DOHH2 (cell line): ENCODE measurements around the gene LIN28A.

Experiments
- H3F3A ChIP-seq: fragments of 200-600 bp; sonication (generic), shearing (Covaris generic); 2 replicates; pipeline ENCODE4 v1.6.0; 2016; ENCODE audit warnings: antibody characterized with exemption, mild to moderate bottlenecking; ENCODE audit not compliant: control insufficient read depth, insufficient read depth
- H3K27ac ChIP-seq: fragments of 200-600 bp; sonication (generic); 2 replicates; pipeline ENCODE4 v1.5.1; 2014; ENCODE audit warnings: low read depth, mild to moderate bottlenecking, low read length, moderate library complexity
- H3K27me3 ChIP-seq: fragments of 200-600 bp; sonication (generic); 2 replicates; pipeline ENCODE4 v1.6.1; 2014; ENCODE audit warnings: mild to moderate bottlenecking, low read length, mixed read lengths; ENCODE audit not compliant: control insufficient read depth
- H3K36me3 ChIP-seq: fragments of 200-600 bp; sonication (generic); 2 replicates; pipeline ENCODE4 v1.6.1; 2014; ENCODE audit warnings: mild to moderate bottlenecking, low read length, moderate library complexity, mixed read lengths; ENCODE audit not compliant: control insufficient read depth
- H3K4me1 ChIP-seq: fragments of 200-600 bp; sonication (generic); 2 replicates; pipeline ENCODE4 v1.6.1; 2014; ENCODE audit warnings: mild to moderate bottlenecking, low read length, mixed read lengths; ENCODE audit not compliant: control insufficient read depth
- H3K4me2 ChIP-seq: fragments of 200-600 bp; sonication (generic); 2 replicates; pipeline ENCODE4 v1.6.0; 2014; ENCODE audit warnings: mild to moderate bottlenecking, low read length, moderate library complexity
- H3K4me3 ChIP-seq: fragments of 200-600 bp; sonication (generic); 2 replicates; pipeline ENCODE4 v1.5.1; 2014; ENCODE audit warnings: mild to moderate bottlenecking, low read length, mixed read lengths
- H3K79me2 ChIP-seq: fragments of 200-600 bp; sonication (generic); 2 replicates; pipeline ENCODE4 v1.6.1; 2014; ENCODE audit warnings: mild to moderate bottlenecking, low read length, mixed read lengths; ENCODE audit not compliant: control insufficient read depth
- H3K9me2 ChIP-seq: fragments of 200-600 bp; sonication (generic); replicated peaks from 2 replicates; pipeline ENCODE4 v1.6.1; 2014; ENCODE audit warnings: mild to moderate bottlenecking, low read length, mixed read lengths; ENCODE audit not compliant: control insufficient read depth
- H3K9me3 ChIP-seq: fragments of 200-600 bp; sonication (generic); 2 replicates; pipeline ENCODE4 v1.6.1; 2014; ENCODE audit warnings: antibody characterized with exemption, low read length, mixed read lengths; ENCODE audit not compliant: control insufficient read depth, insufficient read depth
- H4K20me1 ChIP-seq: fragments of 200-600 bp; sonication (generic); 2 replicates; pipeline ENCODE4 v1.6.0; 2014; ENCODE audit warnings: low read depth, mild to moderate bottlenecking, antibody characterized with exemption, low read length, moderate library complexity; ENCODE audit not compliant: control insufficient read depth, insufficient read depth
- CTCF ChIP-seq: fragments of 200-600 bp; sonication (generic); IDR thresholded peaks from one replicate; pipeline ENCODE4 v1.5.1; 2014; ENCODE audit warnings: antibody characterized with exemption, mild to moderate bottlenecking, low read depth, low read length; ENCODE audit not compliant: poor library complexity, severe bottlenecking
- EZH2phosphoT487 ChIP-seq: fragments of 200-600 bp; sonication (generic); IDR thresholded peaks from 2 replicates; pipeline ENCODE4 v1.6.1; 2017; ENCODE audit warnings: borderline replicate concordance, mild to moderate bottlenecking, antibody characterized with exemption, low read length, moderate library complexity, mixed read lengths

Gene LIN28A

GRCh38 chr1:26399034-26399433, 11.6 kb upstream of the LIN28A start:
- no peaks in the 10 kb centered on the region for H3K9me2 ChIP-seq
- H3K79me2 ChIP-seq: no peaks in the 10 kb centered on the region
- H3K4me2 ChIP-seq: no peak overlapping the region
- H3K27me3 ChIP-seq: peaks cover 11% of the 10 kb centered on the region
- no peaks in the 10 kb centered on the region for H4K20me1 ChIP-seq
- TF ChIP-seq CTCF (no peak), EZH2phosphoT487 (no peak)
- no peak overlapping the region for H3K4me3 ChIP-seq
- no peaks in the 10 kb centered on the region for H3K4me1 ChIP-seq
- H3K36me3 ChIP-seq: no peaks in the 10 kb centered on the region
- H3K9me3 ChIP-seq: no peaks in the 10 kb centered on the region
- no peaks in the 10 kb centered on the region for H3F3A ChIP-seq
- H3K27ac ChIP-seq: no peak overlapping the region

- H3K4me2 ChIP-seq: no peak overlapping the region
- no peaks in the 10 kb centered on the region for H4K20me1 ChIP-seq
- TF ChIP-seq EZH2phosphoT487 (no peak), CTCF (no peak)
- H3K36me3 ChIP-seq: no peaks in the 10 kb centered on the region
- H3K27me3 ChIP-seq: peaks cover 23% of the 10 kb centered on the region
- H3K9me3 ChIP-seq: no peaks in the 10 kb centered on the region
- no peaks in the 10 kb centered on the region for H3K79me2 ChIP-seq
- H3F3A ChIP-seq: no peaks in the 10 kb centered on the region
- no peak overlapping the region for H3K27ac ChIP-seq
- H3K4me3 ChIP-seq: no peak overlapping the region
- H3K4me1 ChIP-seq: no peaks in the 10 kb centered on the region
- H3K9me2 ChIP-seq: no peaks in the 10 kb centered on the region
These were observed 8.7 kb upstream of the LIN28A start for GRCh38 chr1:26401891-26402290.

- peaks cover 30% of the 10 kb centered on the region for H3K27me3 ChIP-seq
- H3F3A ChIP-seq: no peaks in the 10 kb centered on the region
- TF ChIP-seq EZH2phosphoT487 (no peak), CTCF (no peak)
- H3K4me3 ChIP-seq: no peak overlapping the region
- no peaks in the 10 kb centered on the region for H3K36me3 ChIP-seq
- H3K9me2 ChIP-seq: no peaks in the 10 kb centered on the region
- no peak overlapping the region for H3K27ac ChIP-seq
- peaks cover 1% of the 10 kb centered on the region for H3K4me1 ChIP-seq
- no peaks in the 10 kb centered on the region for H3K9me3 ChIP-seq
- no peaks in the 10 kb centered on the region for H4K20me1 ChIP-seq
- H3K79me2 ChIP-seq: no peaks in the 10 kb centered on the region
- H3K4me2 ChIP-seq: no peak overlapping the region
These were observed 7.0 kb upstream of the LIN28A start for GRCh38 chr1:26403656-26404055.

GRCh38 chr1:26404641-26405040, 6.0 kb upstream of the LIN28A start:
- Histone ChIP-seq H3K4me2 (no peak overlapping the region), H3K4me3 (no peak overlapping the region), H3K27ac (no peak overlapping the region)

More at GRCh38 chr1:26404641-26405040, 6.0 kb upstream of the LIN28A start:
- Histone ChIP-seq H3F3A (no peaks in the 10 kb centered on the region), H3K9me2 (no peaks in the 10 kb centered on the region), H3K9me3 (no peaks in the 10 kb centered on the region), H3K27me3 (peaks cover 40% of the 10 kb centered on the region), H4K20me1 (no peaks in the 10 kb centered on the region), H3K36me3 (no peaks in the 10 kb centered on the region), H3K4me1 (peaks cover 11% of the 10 kb centered on the region), H3K79me2 (no peaks in the 10 kb centered on the region)
- TF ChIP-seq EZH2phosphoT487: no peak
- TF ChIP-seq CTCF: no peak
